GM12878 (cell line): ENCODE data around the gene SULT2B1. TPM values are rescaled to one million over a fixed set of nuclear protein-coding genes. Genes with fewer than 3 reads are reported as not detected.

ENCODE experiments used
- ATAC-seq: fragments of 200-7000 bp; cut with Tn5 transposase; 3 replicates; pipeline ENCODE4 v1.9.1; 2020; ENCODE audit warnings: mild to moderate bottlenecking, moderate library complexity
- BruUV-seq: library from RNA; stranded (reverse); fragments of 400-500 nt; replicated peaks from 2 replicates; lab custom pipeline; 2021; lab: Mats Ljungman, UMichigan
- CTCF ChIA-PET: fragments of 300-600 bp; sonication (Branson Sonifier 250); formaldehyde crosslinking; extraction: SDS; loops from one replicate; lab custom pipeline; 2021; ENCODE audit warnings: inconsistent platforms; lab: Yijun Ruan, JAX
- POLR2A ChIA-PET: fragments of 350-600 bp; formaldehyde crosslinking; extraction: SDS; loops from one replicate; lab custom pipeline; 2021; ENCODE audit warnings: inconsistent platforms; lab: Charles Lee
- RAD21 ChIA-PET: fragments of 300-600 bp; sonication (Branson Sonifier 250); formaldehyde crosslinking; loops from one replicate; lab custom pipeline; 2023; ENCODE audit warnings: antibody characterized with exemption; ENCODE audit not compliant: unreplicated experiment; lab: Charles Lee
- SMC1A ChIA-PET: fragments of 300-600 bp; sonication (Branson Sonifier 250); formaldehyde crosslinking; loops from one replicate; lab custom pipeline; 2023; ENCODE audit not compliant: unreplicated experiment, uncharacterized antibody; lab: Charles Lee
- DNase-seq: peaks from one replicate; pipeline ENCODE4 v3.0.0-alpha.2; 2011; ENCODE audit warnings: low read depth, low spot score
- FAIRE-seq: peaks from 3 replicates; lab custom pipeline; 2011; peaks lifted over from hg19 to GRCh38; lab: Jason Lieb, UNC
- H2AFZ ChIP-seq: 2 replicates; pipeline ENCODE4 v1.6.0; 2011; ENCODE audit warnings: low read depth, low read length, control low read depth; ENCODE audit not compliant: control insufficient read depth
- H3K27ac ChIP-seq: 2 replicates; pipeline ENCODE4 v1.5.1; 2011; ENCODE audit warnings: control low read depth; ENCODE audit not compliant: control insufficient read depth, insufficient read depth
- H3K27me3 ChIP-seq, 2 experiments: replicated peaks in 1 of 2; 2 replicates each; pipeline versions ENCODE4 v1.6.0 to v1.6.1; 2011; ENCODE audit warnings: low read length in 1 of 2; ENCODE audit not compliant: control insufficient read depth in 2 of 2, insufficient read depth in 2 of 2
- H3K36me3 ChIP-seq, 2 experiments: 2 replicates each; pipeline ENCODE4 v1.5.1; 2011; ENCODE audit warnings: low read length in 1 of 2; ENCODE audit not compliant: control insufficient read depth in 2 of 2, insufficient read depth in 2 of 2
- H3K4me1 ChIP-seq: 2 replicates; pipeline ENCODE4 v1.6.1; 2011; ENCODE audit warnings: mild to moderate bottlenecking, low read length, moderate library complexity, mixed read lengths; ENCODE audit not compliant: control insufficient read depth, insufficient read depth
- H3K4me2 ChIP-seq: 2 replicates; pipeline ENCODE4 v1.6.0; 2011; ENCODE audit warnings: control low read depth; ENCODE audit not compliant: control insufficient read depth, insufficient read depth
- H3K4me3 ChIP-seq: fragments of 200-600 bp; sonication (generic); 2 replicates; pipeline ENCODE4 v1.5.1; 2016
- H3K79me2 ChIP-seq: 2 replicates; pipeline ENCODE4 v1.6.0; 2011; ENCODE audit warnings: low read length; ENCODE audit not compliant: control insufficient read depth, insufficient read depth
- H3K9ac ChIP-seq: 2 replicates; pipeline ENCODE4 v1.8.0; 2011; ENCODE audit warnings: low read length, control low read depth, mixed read lengths; ENCODE audit not compliant: control insufficient read depth, insufficient read depth
- H3K9me3 ChIP-seq: replicated peaks from 3 replicates; pipeline ENCODE4 v1.5.1; 2011; ENCODE audit warnings: mild to moderate bottlenecking, low read length; ENCODE audit not compliant: control insufficient read depth, insufficient read depth
- H4K20me1 ChIP-seq: 2 replicates; pipeline ENCODE4 v1.6.0; 2011; ENCODE audit not compliant: control insufficient read depth, insufficient read depth
- FOS ChIP-seq: IDR thresholded peaks from 3 replicates; pipeline ENCODE4 v1.6.1; 2011; ENCODE audit warnings: borderline replicate concordance; ENCODE audit not compliant: insufficient read length; ENCODE audit errors: extremely low read depth
- FOXM1 ChIP-seq: IDR thresholded peaks from 2 replicates; pipeline ENCODE4 v1.6.1; 2012; ENCODE audit warnings: low read depth, mild to moderate bottlenecking, inconsistent platforms, low read length, moderate library complexity
- MXI1 ChIP-seq: fragments of 150-350 bp; IDR thresholded peaks from 2 replicates; pipeline ENCODE4 v1.6.1; 2011; ENCODE audit warnings: low read depth, mild to moderate bottlenecking, inconsistent platforms, low read length, improper control_type of control experiment
- RAD51 ChIP-seq: fragments of 450-650 bp; IDR thresholded peaks from 2 replicates; pipeline ENCODE4 v1.6.1; 2016; ENCODE audit warnings: moderate library complexity, mild to moderate bottlenecking, inconsistent platforms
- SMAD1 ChIP-seq: fragments of 450-650 bp; IDR thresholded peaks from 2 replicates; pipeline ENCODE4 v1.6.1; 2018; ENCODE audit warnings: mild to moderate bottlenecking, low read depth; ENCODE audit not compliant: partially characterized antibody
- SMAD5 ChIP-seq: IDR thresholded peaks from 2 replicates; pipeline ENCODE4 v1.6.1; 2016; ENCODE audit warnings: antibody characterized with exemption, low read depth
- TARDBP ChIP-seq: IDR thresholded peaks from 2 replicates; pipeline ENCODE4 v1.6.1; 2016; ENCODE audit warnings: borderline replicate concordance
- TCF7 ChIP-seq: IDR thresholded peaks from 2 replicates; pipeline ENCODE4 v1.6.1; 2014; ENCODE audit warnings: antibody characterized with exemption, borderline replicate concordance
- ZZZ3 ChIP-seq: IDR thresholded peaks from 2 replicates; pipeline ENCODE4 v1.6.1; 2011; ENCODE audit warnings: low read depth; ENCODE audit not compliant: control insufficient read depth, insufficient read length
- WGBS: methylation state at CpG from one replicate; pipeline ENCODE4 v1.1.6; 2016; ENCODE audit warnings: low lambda C conversion rate; ENCODE audit not compliant: insufficient replicate concordance, insufficient coverage; ENCODE audit errors: missing lambda C conversion rate; 5-methylcytosine and 5-hydroxymethylcytosine counted together
- in situ Hi-C: fragments of 300-500 bp; cut with MboI; formaldehyde crosslinking; loops from 9 replicates; pipeline ENCODE4 v1.14.3; 2018; ENCODE audit warnings: mixed read lengths
- intact Hi-C: fragments of 100-400 bp; cut with micrococcal nuclease; formaldehyde crosslinking; loops from one replicate; pipeline ENCODE4 v1.14.2; 2022; ENCODE audit not compliant: unreplicated experiment
- polyA plus RNA-seq, 11 experiments: library from polyadenylated mRNA; depleted of rRNA in 4 of 11; unstranded in 6 of 11; stranded (reverse) in 5 of 11; fragments of >200 nt; fragmentation: Nextera tagmentation in 4 of 11; fragmentation: Illumina TruSeq in 1 of 11; extraction: Ambion mirVana in 4 of 11; extraction: Trizol in 1 of 11; gene quantifications; 1 replicate in 1 of 11; 2 replicates in 10 of 11; pipeline versions ENCODE4 v1.2.1 to v1.2.3, GENCODE V29; 2011 to 2016; ENCODE audit warnings: inconsistent platforms in 2 of 11, missing spikeins in 2 of 11, low read depth in 1 of 11
- total RNA-seq, 4 experiments: library from RNA; depleted of rRNA in 3 of 4; stranded (reverse); fragments of >200 nt in 3 of 4; fragmentation: Illumina TruSeq in 1 of 4; extraction: Trizol in 1 of 4; gene quantifications; 2 replicates each; pipeline versions ENCODE4 v1.2.1 to v1.2.3, GENCODE V29; 2013 to 2021
- TF ChIP-seq, protein P1 (sequence below): fragments of 450-650 bp; conservative IDR thresholded peaks from 2 replicates; pipeline ENCODE4 v1.6.1; 2017; ENCODE audit warnings: mild to moderate bottlenecking, moderate library complexity

The SULT2B1 gene
- total and polyA plus RNA-seq, 10 of the 15 experiments (the other 5 are each of a cell fraction or from before 2014, with no cell fraction given), result 0.11 to 0.14 TPM; not detected in 8

DNA sequence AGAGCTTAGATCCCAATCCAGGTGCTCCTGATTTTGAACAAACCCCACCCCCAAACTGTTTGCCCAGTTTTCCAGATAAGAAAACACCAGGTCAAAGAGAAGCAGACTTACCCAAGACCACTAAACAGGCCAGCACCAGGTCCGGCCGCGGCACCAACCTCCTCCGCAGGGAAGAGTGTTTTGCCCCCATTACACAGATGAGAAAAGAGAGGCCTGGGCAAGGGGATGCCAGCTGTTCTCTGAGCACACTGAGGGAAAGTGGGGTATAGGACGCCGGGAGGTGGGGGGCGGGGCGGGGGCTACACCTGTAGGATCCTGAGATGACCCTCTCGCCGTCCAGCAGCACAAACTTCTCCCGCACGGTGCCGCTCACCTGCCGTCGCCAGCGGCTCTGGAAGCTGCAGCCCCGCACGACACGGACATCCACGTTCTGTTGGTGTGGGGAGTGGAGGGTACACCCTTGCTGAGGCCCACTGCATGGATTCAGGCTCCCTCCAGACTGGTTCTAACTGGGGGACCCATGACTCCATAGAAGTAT lies 57.7 kb downstream of the SULT2B1 start:
- intact Hi-C loops, result no loop called here
- no peaks in the 10 kb centered on the region for H3K27me3 ChIP-seq
- H3K9me3 ChIP-seq, result no peaks in the 10 kb centered on the region
- H2AFZ ChIP-seq, result no peak overlapping the region
- peaks cover 4% of the 10 kb centered on the region; the same call in 1 of the 2 replicates for H4K20me1 ChIP-seq
- no peak overlapping the region for H3K27ac ChIP-seq
- H3K36me3 ChIP-seq, result peaks cover 0 to 9% of the 10 kb centered on the region in 2 experiments; a peak in 2 of 4 replicates
- ChIA-PET RAD21 (interaction anchor here (0.8 to 2.4 kb wide), 12 partner anchors 8 to 295 kb away, joined by 3 to 16 read pairs (median 4); partner anchors contain the start of genes RPL18 and SPHK2), SMC1A (interaction anchor here (0.6 to 2.3 kb wide), 9 partner anchors 15 to 276 kb away, joined by 3 to 6 read pairs (median 4); no protein-coding TSS in a partner anchor), POLR2A (interaction anchor here (1.4 to 1.7 kb wide), 3 partner anchors 10 to 276 kb away, joined by 4 to 6 read pairs (median 4); partner anchors contain the start of gene SPHK2), CTCF (interaction anchor here (0.6 to 2.7 kb wide), 10 partner anchors 8 to 268 kb away, joined by 3 to 26 read pairs (median 8); partner anchors contain the start of gene CA11)
- FAIRE-seq (no peak), ATAC-seq (no peak), DNase-seq (no peak)
- TF ChIP-seq FOS (no peak), SMAD5 (no peak), ZZZ3 (no peak), SMAD1 (no peak), TCF7 (no peak), FOXM1 (no peak), TARDBP (no peak), MXI1 (no peak), RAD51 (no peak)
- TF ChIP-seq, protein P1, sequence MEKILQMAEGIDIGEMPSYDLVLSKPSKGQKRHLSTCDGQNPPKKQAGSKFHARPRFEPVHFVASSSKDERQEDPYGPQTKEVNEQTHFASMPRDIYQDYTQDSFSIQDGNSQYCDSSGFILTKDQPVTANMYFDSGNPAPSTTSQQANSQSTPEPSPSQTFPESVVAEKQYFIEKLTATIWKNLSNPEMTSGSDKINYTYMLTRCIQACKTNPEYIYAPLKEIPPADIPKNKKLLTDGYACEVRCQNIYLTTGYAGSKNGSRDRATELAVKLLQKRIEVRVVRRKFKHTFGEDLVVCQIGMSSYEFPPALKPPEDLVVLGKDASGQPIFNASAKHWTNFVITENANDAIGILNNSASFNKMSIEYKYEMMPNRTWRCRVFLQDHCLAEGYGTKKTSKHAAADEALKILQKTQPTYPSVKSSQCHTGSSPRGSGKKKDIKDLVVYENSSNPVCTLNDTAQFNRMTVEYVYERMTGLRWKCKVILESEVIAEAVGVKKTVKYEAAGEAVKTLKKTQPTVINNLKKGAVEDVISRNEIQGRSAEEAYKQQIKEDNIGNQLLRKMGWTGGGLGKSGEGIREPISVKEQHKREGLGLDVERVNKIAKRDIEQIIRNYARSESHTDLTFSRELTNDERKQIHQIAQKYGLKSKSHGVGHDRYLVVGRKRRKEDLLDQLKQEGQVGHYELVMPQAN, result no peak
- no TSS peak for BruUV-seq
- H3K79me2 ChIP-seq, result no peaks in the 10 kb centered on the region
- no peaks in the 10 kb centered on the region for H3K4me1 ChIP-seq
- no peak overlapping the region for H3K9ac ChIP-seq
- in situ Hi-C loops, result no loop called here
- no peak overlapping the region for H3K4me3 ChIP-seq
- no peak overlapping the region for H3K4me2 ChIP-seq
- 89% methylated on average over 20 of the region's 20 CpGs for WGBS
